HepG2 (cell line): Measurements from ENCODE around the gene PPARA. TPM values are rescaled to one million over a fixed set of nuclear protein-coding genes. Genes with fewer than 3 reads are reported as not detected.
A peak's percentile ranks its signal among the peaks of the same experiment; 100 is the strongest.

Experiments
- ATAC-seq: fragments of 200-7000 bp; cut with Tn5 transposase; 3 replicates; pipeline ENCODE4 v1.9.1; 2020; ENCODE audit warnings: mild to moderate bottlenecking, moderate library complexity
- BruUV-seq: library from RNA; stranded (reverse); fragments of 400-500 nt; replicated peaks from 2 replicates; lab custom pipeline; 2021; lab: Mats Ljungman, UMichigan
- CTCF ChIA-PET: fragments of 300-600 bp; formaldehyde crosslinking; extraction: SDS; loops from one replicate; lab custom pipeline; 2021; ENCODE audit warnings: low total read pairs, inconsistent platforms, low intra/inter-chr PET ratio; lab: Yijun Ruan, JAX
- POLR2A ChIA-PET: fragments of 350-600 bp; sonication (Branson Sonifier 250); formaldehyde crosslinking; loops from one replicate; lab custom pipeline; 2020; ENCODE audit warnings: antibody characterized with exemption, inconsistent platforms; lab: Yijun Ruan, JAX
- DNase-seq: peaks from one replicate; pipeline ENCODE4 v3.0.0-alpha.2; 2015; ENCODE audit warnings: low spot score
- FAIRE-seq: peaks from 3 replicates; lab custom pipeline; 2011; peaks lifted over from hg19 to GRCh38; lab: Jason Lieb, UNC
- H2AFZ ChIP-seq: one replicate; pipeline ENCODE4 v1.6.1; 2011; ENCODE audit warnings: low read length, inconsistent platforms
- H3K27ac ChIP-seq: fragments of 300-600 bp; 3 replicates; pipeline ENCODE4 v1.8.0; 2011; ENCODE audit warnings: mixed run types, mild to moderate bottlenecking, mixed read lengths, low read length, inconsistent platforms; ENCODE audit not compliant: insufficient read depth; ENCODE audit errors: extremely low read length
- H3K27me3 ChIP-seq, 2 experiments: fragments of 200-600 bp in 1 of 2; 2 replicates in 1 of 2; 3 replicates in 1 of 2; pipeline versions ENCODE4 v1.6.0 to v1.8.0; 2011; ENCODE audit warnings: low read length in 2 of 2, mild to moderate bottlenecking in 2 of 2, moderate library complexity in 2 of 2, inconsistent platforms in 1 of 2; ENCODE audit not compliant: insufficient read depth in 2 of 2, control insufficient read depth in 1 of 2
- H3K36me3 ChIP-seq, 2 experiments: fragments of 200-600 bp in 1 of 2; replicated peaks in 1 of 2; 2 replicates in 1 of 2; 3 replicates in 1 of 2; pipeline versions ENCODE4 v1.5.1 to v1.8.0; 2011; ENCODE audit warnings: low read length in 2 of 2, inconsistent platforms in 1 of 2; ENCODE audit not compliant: insufficient read depth in 2 of 2, control insufficient read depth in 1 of 2
- H3K4me1 ChIP-seq: 2 replicates; pipeline ENCODE4 v1.5.1; 2012; ENCODE audit warnings: low read length, inconsistent platforms; ENCODE audit not compliant: insufficient read depth
- H3K4me2 ChIP-seq: 2 replicates; pipeline ENCODE4 v1.6.0; 2011; ENCODE audit warnings: low read depth, low read length, inconsistent platforms
- H3K4me3 ChIP-seq, 3 experiments: fragments of 200-600 bp in 1 of 3; sonication (generic), shearing (Covaris generic) in 1 of 3; replicated peaks in 1 of 3; 2 replicates each; pipeline ENCODE4 v1.5.1; 2011 to 2016; ENCODE audit warnings: low read length in 3 of 3, inconsistent platforms in 2 of 3, low read depth in 2 of 3, mild to moderate bottlenecking in 2 of 3, control low read depth in 1 of 3, mixed read lengths in 1 of 3; ENCODE audit not compliant: insufficient read depth in 1 of 3
- H3K79me2 ChIP-seq: one replicate; pipeline ENCODE4 v1.6.1; 2011; ENCODE audit warnings: low read length, inconsistent platforms; ENCODE audit not compliant: insufficient read depth
- H3K9ac ChIP-seq: 2 replicates; pipeline ENCODE4 v1.6.0; 2011; ENCODE audit warnings: mild to moderate bottlenecking, low read depth, low read length, inconsistent platforms; ENCODE audit not compliant: insufficient read depth
- H3K9me3 ChIP-seq: 2 replicates; pipeline ENCODE4 v1.5.1; 2012; ENCODE audit warnings: mild to moderate bottlenecking, low read length
- H4K20me1 ChIP-seq: 2 replicates; pipeline ENCODE4 v1.6.0; 2011; ENCODE audit warnings: inconsistent platforms, mild to moderate bottlenecking, low read length, moderate library complexity; ENCODE audit not compliant: insufficient read depth
- BRD4 ChIP-seq: sonication (generic); formaldehyde crosslinking; IDR thresholded peaks from 2 replicates; pipeline ENCODE4 v1.4.0; 2020; ENCODE audit warnings: missing genetic modification reagents
- DMTF1 ChIP-seq: sonication (generic); formaldehyde crosslinking; IDR thresholded peaks from 2 replicates; pipeline ENCODE4 v1.4.0; 2020; ENCODE audit warnings: mild to moderate bottlenecking, missing genetic modification reagents
- HNF4A ChIP-seq: sonication (generic); formaldehyde crosslinking; IDR thresholded peaks from 2 replicates; pipeline ENCODE4 v1.4.0; 2020; ENCODE audit warnings: missing genetic modification reagents
- HNRNPH1 ChIP-seq: fragments of 200-400 bp; formaldehyde crosslinking; optimal IDR thresholded peaks from 2 replicates; pipeline ENCODE3; 2017; ENCODE audit warnings: mild to moderate bottlenecking, low read depth, low read length
- MZF1 ChIP-seq: sonication (generic); formaldehyde crosslinking; IDR thresholded peaks from 2 replicates; pipeline ENCODE4 v1.8.1; 2023; ENCODE audit warnings: mild to moderate bottlenecking, missing genetic modification reagents, borderline replicate concordance
- POGZ ChIP-seq: sonication (generic); formaldehyde crosslinking; IDR thresholded peaks from 2 replicates; pipeline ENCODE4 v1.4.0; 2020; ENCODE audit warnings: mild to moderate bottlenecking, missing genetic modification reagents
- SMYD3 ChIP-seq: sonication (generic); formaldehyde crosslinking; IDR thresholded peaks from 2 replicates; pipeline ENCODE4 v1.8.1; 2023; ENCODE audit warnings: mild to moderate bottlenecking, missing genetic modification reagents
- SRY ChIP-seq: sonication (generic); formaldehyde crosslinking; IDR thresholded peaks from 2 replicates; pipeline ENCODE4 v1.8.0; 2022; ENCODE audit warnings: mild to moderate bottlenecking, missing genetic modification reagents
- TIGD3 ChIP-seq: sonication (generic); formaldehyde crosslinking; IDR thresholded peaks from 2 replicates; pipeline ENCODE4 v1.5.1; 2020; ENCODE audit warnings: mild to moderate bottlenecking, missing genetic modification reagents, borderline replicate concordance
- ZBTB38 ChIP-seq: sonication (generic); formaldehyde crosslinking; IDR thresholded peaks from 2 replicates; pipeline ENCODE4 v1.5.1; 2020; ENCODE audit warnings: mild to moderate bottlenecking, missing genetic modification reagents
- ZNF264 ChIP-seq: sonication (generic); formaldehyde crosslinking; IDR thresholded peaks from 2 replicates; pipeline ENCODE4 v1.4.0; 2020; ENCODE audit warnings: missing genetic modification reagents
- WGBS: methylation state at CpG from one replicate; pipeline ENCODE4 v1.1.6; 2017; ENCODE audit warnings: low lambda C conversion rate; 5-methylcytosine and 5-hydroxymethylcytosine counted together
- in situ Hi-C: cut with HindIII; loops from 2 replicates; pipeline ENCODE4 v1.10.0; 2017; ENCODE audit warnings: low pct_unique_long_range_greater_than_20kb; ENCODE audit not compliant: extremely low pct_ligation_motif_present
- intact Hi-C: fragments of 100-400 bp; cut with micrococcal nuclease; formaldehyde crosslinking; loops from one replicate; pipeline ENCODE4 v1.10.0; 2022; ENCODE audit not compliant: unreplicated experiment
- polyA plus RNA-seq, 8 experiments: library from polyadenylated mRNA; depleted of rRNA in 3 of 8; stranded (reverse) in 7 of 8; unstranded in 1 of 8; fragments of >200 nt; fragmentation: Illumina TruSeq in 4 of 8; extraction: Trizol in 4 of 8; gene quantifications; 2 replicates each; pipeline versions ENCODE4 v1.2.1 to v1.2.3, GENCODE V29; 2011 to 2016; ENCODE audit warnings: low read depth in 4 of 8, missing spikeins in 1 of 8, mixed read lengths in 1 of 8; ENCODE audit not compliant: insufficient read depth in 1 of 8
- total RNA-seq, 5 experiments: library from RNA; depleted of rRNA; stranded (reverse); fragments of >200 nt; fragmentation: Illumina TruSeq; extraction: Trizol; gene quantifications; 2 replicates each; pipeline ENCODE4 v1.2.3, GENCODE V29; 2016; ENCODE audit warnings: low read depth in 1 of 5
- TF ChIP-seq, protein P1 (sequence below): sonication (generic); formaldehyde crosslinking; conservative IDR thresholded peaks from 2 replicates; pipeline ENCODE4 v1.4.0; 2020; ENCODE audit warnings: mild to moderate bottlenecking, missing genetic modification reagents, moderate library complexity
- TF ChIP-seq, protein P2 (sequence below): sonication (generic); IDR thresholded peaks from 2 replicates; pipeline ENCODE4 v1.6.1; 2016; ENCODE audit warnings: low read depth, borderline replicate concordance
- TF ChIP-seq, protein P3 (sequence below): sonication (generic); formaldehyde crosslinking; IDR thresholded peaks from 2 replicates; pipeline ENCODE4 v1.5.0; 2020; ENCODE audit warnings: mild to moderate bottlenecking, low read depth, missing genetic modification reagents, borderline replicate concordance

The PPARA gene
- total and polyA plus RNA-seq, 2 of the 13 experiments (the other 11 are each of a cell fraction or from before 2014, with no cell fraction given) = 18.2 to 24.7 TPM

- POLR2A ChIA-PET = interaction anchor here (1.0 to 1.8 kb wide), 3 partner anchors 40 to 95 kb away, joined by 3 to 5 read pairs (median 3); partner anchors contain the start of gene TTC38
- Histone ChIP-seq H3K4me2 (no peak overlapping the region), H3K4me1 (peaks cover 41% of the 10 kb centered on the region), H3K9me3 (no peaks in the 10 kb centered on the region), H4K20me1 (no peaks in the 10 kb centered on the region), H3K79me2 (no peaks in the 10 kb centered on the region)
- in situ Hi-C loops = no loop called here
- peak; percentile 73 for TF ChIP-seq ZBTB38
- TF ChIP-seq, protein P1, sequence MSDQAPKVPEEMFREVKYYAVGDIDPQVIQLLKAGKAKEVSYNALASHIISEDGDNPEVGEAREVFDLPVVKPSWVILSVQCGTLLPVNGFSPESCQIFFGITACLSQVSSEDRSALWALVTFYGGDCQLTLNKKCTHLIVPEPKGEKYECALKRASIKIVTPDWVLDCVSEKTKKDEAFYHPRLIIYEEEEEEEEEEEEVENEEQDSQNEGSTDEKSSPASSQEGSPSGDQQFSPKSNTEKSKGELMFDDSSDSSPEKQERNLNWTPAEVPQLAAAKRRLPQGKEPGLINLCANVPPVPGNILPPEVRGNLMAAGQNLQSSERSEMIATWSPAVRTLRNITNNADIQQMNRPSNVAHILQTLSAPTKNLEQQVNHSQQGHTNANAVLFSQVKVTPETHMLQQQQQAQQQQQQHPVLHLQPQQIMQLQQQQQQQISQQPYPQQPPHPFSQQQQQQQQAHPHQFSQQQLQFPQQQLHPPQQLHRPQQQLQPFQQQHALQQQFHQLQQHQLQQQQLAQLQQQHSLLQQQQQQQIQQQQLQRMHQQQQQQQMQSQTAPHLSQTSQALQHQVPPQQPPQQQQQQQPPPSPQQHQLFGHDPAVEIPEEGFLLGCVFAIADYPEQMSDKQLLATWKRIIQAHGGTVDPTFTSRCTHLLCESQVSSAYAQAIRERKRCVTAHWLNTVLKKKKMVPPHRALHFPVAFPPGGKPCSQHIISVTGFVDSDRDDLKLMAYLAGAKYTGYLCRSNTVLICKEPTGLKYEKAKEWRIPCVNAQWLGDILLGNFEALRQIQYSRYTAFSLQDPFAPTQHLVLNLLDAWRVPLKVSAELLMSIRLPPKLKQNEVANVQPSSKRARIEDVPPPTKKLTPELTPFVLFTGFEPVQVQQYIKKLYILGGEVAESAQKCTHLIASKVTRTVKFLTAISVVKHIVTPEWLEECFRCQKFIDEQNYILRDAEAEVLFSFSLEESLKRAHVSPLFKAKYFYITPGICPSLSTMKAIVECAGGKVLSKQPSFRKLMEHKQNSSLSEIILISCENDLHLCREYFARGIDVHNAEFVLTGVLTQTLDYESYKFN (CRISPR knock-in tag) = no peak
- TF ChIP-seq DMTF1 (CRISPR knock-in tag) = no peak
- TF ChIP-seq POGZ = 0 out of 2 replicates have a peak, but pooled peaks have one; percentile 6
- TF ChIP-seq MZF1 (CRISPR knock-in tag) = no peak
- TF ChIP-seq HNRNPH1 = no peak
- no peak for TF ChIP-seq ZNF264 (CRISPR knock-in tag)
- 0 out of 2 replicates have a peak, but pooled peaks have one; percentile 19 for TF ChIP-seq HNF4A (CRISPR knock-in tag)
- no peak for TF ChIP-seq SMYD3 (CRISPR knock-in tag)
- no peak for TF ChIP-seq SRY (CRISPR knock-in tag)
- TF ChIP-seq, protein P2, sequence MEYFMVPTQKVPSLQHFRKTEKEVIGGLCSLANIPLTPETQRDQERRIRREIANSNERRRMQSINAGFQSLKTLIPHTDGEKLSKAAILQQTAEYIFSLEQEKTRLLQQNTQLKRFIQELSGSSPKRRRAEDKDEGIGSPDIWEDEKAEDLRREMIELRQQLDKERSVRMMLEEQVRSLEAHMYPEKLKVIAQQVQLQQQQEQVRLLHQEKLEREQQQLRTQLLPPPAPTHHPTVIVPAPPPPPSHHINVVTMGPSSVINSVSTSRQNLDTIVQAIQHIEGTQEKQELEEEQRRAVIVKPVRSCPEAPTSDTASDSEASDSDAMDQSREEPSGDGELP = peak; percentile 40; the same call in 1 of the 2 replicates
- no peak for TF ChIP-seq BRD4 (CRISPR knock-in tag)
- TF ChIP-seq, protein P3, sequence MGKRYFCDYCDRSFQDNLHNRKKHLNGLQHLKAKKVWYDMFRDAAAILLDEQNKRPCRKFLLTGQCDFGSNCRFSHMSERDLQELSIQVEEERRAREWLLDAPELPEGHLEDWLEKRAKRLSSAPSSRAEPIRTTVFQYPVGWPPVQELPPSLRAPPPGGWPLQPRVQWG (CRISPR knock-in tag) = no peak
- no peak for TF ChIP-seq TIGD3 (CRISPR knock-in tag)
- TF ChIP-seq, all 625 proteins: peak for 4
- BruUV-seq = no TSS peak
- no peak overlapping the region for H2AFZ ChIP-seq
- peaks cover 0 to 4% of the 10 kb centered on the region in 2 experiments; a peak in 1 of 5 replicates for H3K36me3 ChIP-seq
- no peak overlapping the region for H3K4me3 ChIP-seq
- intact Hi-C loops = no loop called here
- WGBS = 82% methylated on average over 10 of the region's 11 CpGs
- H3K27me3 ChIP-seq = no peaks in the 10 kb centered on the region
- H3K27ac ChIP-seq = no peak overlapping the region
- no peak for ATAC-seq
- FAIRE-seq = no peak
- H3K9ac ChIP-seq = no peak overlapping the region
- no peak for DNase-seq
- CTCF ChIA-PET = no interaction called here
Observed at GRCh38 chr22:46172522-46173110, 22.3 kb downstream of the PPARA start.
